ENCODE results near the gene SEMA4F. TPM values are rescaled to one million over a fixed set of nuclear protein-coding genes. Genes with fewer than 3 reads are reported as not detected.

Gene SEMA4F
- total RNA-seq, 1 donor from 2014 or later, result 3.2 TPM

DNA sequence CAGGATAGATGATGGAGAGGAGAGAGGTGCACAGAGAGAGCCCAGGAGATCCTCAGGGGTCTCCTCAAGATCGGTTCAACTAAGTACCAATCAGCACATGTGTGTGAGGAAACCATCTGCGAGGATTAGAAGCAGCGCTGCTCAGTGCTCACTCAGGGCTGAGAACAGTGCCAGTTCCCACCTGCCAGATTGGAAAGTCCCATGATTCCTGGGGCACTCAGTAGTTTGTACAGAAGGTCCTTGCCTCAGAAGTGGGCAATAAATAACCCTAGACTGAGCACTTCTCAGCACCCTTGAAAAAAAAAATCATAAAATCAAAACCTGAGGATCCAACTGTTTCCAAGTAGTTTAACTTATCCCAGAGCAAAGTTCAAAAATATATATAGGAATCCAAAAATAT is 53.8 kb downstream of the SEMA4F start:
- DNase-seq, result no peak

DNA sequence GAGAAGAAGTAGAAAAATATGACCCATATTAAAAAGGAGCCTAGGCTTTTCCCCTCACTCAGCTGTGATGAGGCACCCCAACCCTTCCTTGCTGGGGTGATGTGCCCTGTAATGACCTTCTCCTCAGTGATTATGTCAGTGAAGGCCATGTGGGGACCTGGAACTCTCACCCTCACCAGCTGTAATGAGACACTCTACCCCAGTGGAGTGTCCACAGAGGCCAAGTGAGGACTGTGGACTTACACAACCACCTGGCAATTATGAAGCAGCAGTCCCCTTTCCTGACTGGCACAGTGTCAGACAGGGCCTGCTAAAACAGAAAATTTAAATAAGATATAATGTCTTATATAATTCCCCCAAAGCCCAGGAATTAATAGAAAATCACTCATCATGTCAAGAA is 54.2 kb downstream of the SEMA4F start:
- DNase-seq, result no peak

DNA sequence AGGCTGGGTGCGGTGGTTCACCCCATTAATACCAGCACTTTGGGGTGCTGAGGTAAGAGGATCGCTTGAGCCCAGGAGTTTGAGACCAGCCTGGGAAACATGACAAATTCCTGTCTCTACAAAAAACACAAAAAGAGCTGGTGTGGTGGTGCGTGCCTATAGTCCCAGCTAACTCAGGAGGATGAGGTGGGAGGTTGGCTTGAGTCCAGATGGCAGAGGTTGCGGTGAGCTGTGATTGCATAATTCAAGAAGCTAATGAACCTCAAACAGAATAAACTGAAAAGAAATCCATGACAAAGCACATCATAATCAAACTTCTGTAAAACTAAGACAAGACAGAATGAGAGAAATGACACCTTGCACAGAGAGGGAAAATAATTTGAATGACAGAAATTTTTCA is 54.8 kb downstream of the SEMA4F start:
- no peak for DNase-seq

DNA sequence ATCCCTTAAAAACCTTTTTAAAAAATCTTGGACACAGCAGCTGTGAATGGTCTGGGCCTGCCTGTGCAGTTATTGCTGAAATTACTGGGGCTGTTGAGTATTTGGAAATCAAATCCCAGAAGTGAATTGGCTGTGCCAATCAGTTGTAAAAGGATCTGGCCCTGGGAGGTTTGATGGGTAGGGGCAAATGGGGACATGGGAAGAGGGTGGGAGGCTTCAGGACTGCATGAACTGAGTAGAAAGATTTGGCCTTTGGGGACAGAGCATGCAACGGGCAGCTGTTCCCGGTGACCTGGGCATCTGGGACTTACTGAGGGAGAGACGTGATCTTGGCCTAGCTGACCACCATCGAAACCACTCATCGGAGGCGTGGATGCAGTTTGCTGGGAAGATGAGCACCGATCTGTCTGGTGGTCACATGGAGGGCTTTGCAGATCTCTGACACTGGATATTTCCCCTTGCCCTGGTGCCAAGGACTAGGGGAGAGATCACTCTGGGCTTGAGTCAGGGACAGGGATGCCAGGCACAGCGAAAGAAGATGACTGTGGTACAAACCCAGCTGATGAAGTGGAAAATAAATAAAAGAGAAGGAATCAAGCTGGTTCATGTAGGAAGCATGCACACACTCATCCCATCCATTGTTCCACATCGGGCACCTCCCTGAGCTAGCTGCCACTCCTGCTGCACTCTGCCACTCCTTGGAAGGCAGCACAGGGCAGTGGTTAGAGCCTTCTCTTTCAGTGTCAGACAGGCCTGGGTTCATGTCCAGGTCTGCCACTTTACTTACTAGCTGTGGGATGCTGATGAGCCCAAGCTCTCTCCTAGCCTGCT is 58.4 kb downstream of the SEMA4F start:
- no peak for DNase-seq

DNA sequence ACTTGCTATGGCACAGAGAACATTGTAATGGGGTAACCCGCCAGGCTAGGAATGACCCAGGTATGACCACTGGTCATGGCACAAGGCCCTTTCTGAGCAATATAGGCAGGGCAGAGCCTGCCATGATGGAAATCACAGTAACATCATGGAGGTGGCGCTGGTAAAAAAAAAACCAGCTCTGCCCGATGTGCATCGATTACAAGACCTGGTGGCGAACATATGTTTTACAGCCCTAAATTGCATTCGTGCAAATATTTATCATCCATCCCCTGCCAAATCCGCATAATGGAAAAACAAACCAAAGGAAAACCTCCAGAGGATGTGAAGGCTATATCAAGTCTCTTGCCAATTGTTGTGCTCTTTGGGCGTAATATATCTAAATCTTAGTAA is 60.6 kb downstream of the SEMA4F start:
- no peak for DNase-seq

DNA sequence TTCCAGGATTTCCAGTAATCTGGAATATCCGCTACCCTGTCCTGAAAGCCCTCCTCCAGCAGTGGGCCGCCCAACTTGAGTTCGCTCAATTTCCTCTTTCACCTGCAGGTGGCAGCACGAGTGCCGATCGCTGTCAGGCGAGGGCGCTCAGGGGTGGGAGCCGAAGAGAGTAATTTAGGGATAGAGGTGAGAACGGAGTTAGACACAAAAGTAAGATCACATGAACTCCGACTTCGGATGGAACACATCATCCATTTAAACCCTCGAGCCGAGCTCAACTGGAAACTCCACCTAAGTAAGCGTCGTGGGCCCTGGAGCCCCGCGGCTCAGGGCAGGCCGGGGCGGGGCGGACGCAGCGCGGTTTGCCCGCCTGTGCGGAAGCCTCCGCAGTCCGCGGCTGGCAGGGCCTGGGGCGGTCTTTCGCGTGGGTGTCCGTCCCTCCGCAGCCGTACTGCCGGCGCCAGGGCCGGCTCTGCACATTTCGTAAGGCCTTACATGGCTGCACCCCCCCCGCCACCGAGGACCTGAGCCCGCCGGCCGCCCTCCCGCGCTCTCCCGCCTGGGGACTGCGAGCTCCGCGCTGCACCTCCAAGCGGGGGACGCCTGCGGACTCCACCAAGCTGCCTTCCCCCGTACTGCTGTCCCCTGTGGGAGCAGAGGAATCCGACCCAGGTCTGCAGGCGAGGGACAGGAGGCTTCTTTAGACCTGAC is 61.2 kb downstream of the SEMA4F start:
- peak; percentile 66 for DNase-seq

DNA sequence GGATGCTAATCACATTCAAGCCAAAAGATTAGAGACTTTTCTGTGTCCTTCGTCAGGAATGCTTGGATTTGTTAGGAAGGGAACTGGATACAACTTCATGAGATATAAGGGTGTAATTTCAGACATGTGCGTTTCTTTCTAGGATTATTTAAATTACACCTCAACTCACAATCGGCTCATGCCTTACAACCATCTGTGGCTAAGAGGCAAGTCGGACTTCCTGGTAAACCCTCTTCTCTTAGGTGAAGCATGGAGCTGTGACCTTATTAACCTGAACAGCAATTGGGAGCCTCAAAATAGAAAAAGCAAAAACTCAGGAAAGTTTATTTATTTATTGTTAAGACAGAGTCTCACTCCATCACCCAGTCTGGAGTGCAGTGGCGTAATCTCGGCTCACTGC is 61.8 kb downstream of the SEMA4F start:
- no peak for DNase-seq

DNA sequence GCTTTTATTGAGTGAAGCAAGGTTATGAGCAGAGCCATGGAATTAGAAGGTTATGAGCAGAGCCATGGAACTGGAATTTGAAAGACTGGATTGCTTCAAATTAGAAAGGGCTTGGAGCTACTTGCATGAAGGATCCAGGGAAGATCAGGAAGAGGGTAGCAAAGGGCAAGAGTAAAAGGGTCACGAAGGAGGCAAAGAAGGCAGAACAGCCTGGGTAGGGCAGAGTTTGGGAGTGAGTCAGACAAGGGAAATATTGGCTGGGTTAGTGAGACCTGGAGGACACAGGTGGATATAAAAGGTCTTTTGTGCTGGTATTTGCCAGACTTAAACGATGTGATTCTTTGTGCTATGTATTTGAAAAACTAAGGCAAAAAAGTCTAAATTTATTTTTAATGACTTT is 65.0 kb downstream of the SEMA4F start:
- DNase-seq, result no peak

DNA sequence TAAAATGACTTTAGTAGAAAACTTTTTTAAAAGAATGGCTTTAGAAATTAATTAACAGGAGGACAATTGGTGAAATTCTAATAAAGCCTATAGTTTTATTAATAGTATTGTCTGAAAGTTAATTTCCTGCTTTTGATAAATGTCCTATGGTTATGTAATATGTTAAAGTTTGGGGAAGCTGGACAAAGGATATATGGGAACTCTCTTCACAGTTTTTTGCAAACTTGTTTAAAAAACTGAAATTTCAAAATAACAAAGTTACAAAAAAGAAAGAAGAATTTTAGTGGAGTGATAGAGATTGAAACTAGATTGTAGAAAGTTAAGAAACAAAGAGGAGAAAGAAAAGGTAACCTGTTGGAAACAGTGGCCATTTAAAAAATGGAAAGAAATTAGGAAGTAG is 67.3 kb downstream of the SEMA4F start:
- no peak for DNase-seq

DNA sequence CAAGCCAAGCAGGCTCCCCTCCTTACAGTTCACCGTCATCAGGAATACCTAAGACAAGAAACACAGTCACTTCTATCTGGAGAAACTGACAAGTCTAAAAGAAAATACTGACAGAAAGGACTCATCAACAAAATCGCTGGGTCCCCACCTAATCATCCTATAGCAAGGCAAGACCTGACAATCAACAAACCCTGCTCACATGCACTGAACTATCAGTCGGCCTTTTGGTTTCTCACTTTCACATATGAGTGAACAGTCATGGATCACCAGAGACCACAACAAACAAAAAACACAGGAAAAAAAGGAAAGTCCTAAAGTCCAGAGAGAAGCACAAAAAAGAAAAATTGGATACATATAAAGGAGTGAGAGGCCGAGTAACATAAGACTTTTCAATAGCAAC is 70.4 kb downstream of the SEMA4F start:
- no peak for DNase-seq

DNA sequence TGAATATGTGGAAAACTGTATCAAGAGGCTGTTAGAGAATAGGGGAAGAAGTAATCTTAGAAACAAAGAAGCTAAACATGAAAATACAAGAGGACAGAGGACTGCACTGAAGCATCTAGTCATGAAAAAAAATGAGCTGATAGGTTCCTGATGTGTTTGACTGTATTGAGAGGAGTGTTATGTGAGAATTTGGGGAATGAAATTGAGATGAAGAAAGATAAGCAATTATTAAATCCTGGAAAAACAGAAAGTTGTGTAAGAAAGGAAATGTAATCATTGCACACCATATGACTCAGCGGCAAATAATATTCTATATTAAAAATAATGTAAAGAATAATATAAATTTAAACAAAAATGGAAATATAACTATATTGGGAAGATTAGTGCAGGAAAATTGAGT is 71.2 kb downstream of the SEMA4F start:
- DNase-seq, result no peak

DNA sequence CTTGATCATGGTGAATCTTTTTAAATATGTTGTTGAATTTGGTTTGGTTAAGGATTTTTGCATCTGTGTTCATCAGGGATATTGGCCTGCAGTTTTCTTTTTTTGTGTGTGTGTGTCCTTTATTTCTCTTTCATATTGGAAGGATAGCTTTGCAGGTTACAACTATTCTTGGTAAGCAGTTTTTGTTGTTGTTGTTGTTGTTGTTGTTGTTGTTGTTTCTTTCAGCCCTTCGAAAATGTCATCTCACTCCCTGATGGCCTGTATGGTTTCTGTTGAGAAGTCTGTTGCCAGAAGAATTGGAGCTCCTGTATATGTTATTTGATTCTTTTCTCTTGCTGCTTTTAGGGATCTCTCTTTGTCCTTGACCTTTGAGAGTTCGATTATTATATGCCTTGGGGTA is 74.8 kb downstream of the SEMA4F start:
- DNase-seq, result no peak

DNA sequence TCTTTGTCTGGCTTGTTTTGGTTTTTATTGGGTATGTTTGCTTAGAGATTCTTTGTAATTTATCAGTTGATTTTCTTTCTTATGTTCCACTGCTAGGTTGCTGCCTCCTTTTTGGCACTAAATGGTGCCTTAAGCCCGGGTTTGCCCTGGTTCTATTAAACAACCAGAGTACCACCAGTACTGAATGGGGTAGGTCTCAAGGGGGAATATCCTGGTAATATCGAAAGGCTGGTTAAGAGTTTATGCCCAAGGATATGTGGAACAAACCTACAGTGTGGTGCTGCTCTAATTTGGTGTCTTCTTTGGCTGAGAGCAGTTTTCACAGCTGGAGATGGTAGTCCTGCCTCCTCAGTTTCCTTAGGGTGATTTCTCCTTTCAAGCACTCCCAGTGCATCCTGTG is 76.5 kb downstream of the SEMA4F start:
- no peak for DNase-seq

Other genes with a start within 250 kb of the SEMA4F start
- gene C2orf81, start 232.6 kb upstream of the SEMA4F start, total RNA-seq, result 0.30 TPM
- gene WDR54, start 232.5 kb upstream of the SEMA4F start, total RNA-seq, result 5.7 TPM
- gene RTKN, start 212.3 kb upstream of the SEMA4F start, total RNA-seq, result 25.7 TPM
- 6.8 TPM for gene INO80B, start 199.2 kb upstream of the SEMA4F start, total RNA-seq
- 20.1 TPM for gene WBP1, start 195.8 kb upstream of the SEMA4F start, total RNA-seq
- 28.7 TPM for gene MOGS, start 188.9 kb upstream of the SEMA4F start, total RNA-seq
- 17.8 TPM for gene MRPL53, start 181.6 kb upstream of the SEMA4F start, total RNA-seq
- 17.5 TPM for gene CCDC142, start 171.2 kb upstream of the SEMA4F start, total RNA-seq
- 10.5 TPM for gene TTC31, start 171.2 kb upstream of the SEMA4F start, total RNA-seq
- 0.20 TPM for gene LBX2, start 154.6 kb upstream of the SEMA4F start, total RNA-seq
- gene PCGF1, start 146.6 kb upstream of the SEMA4F start, total RNA-seq, result 8.1 TPM
- gene TLX2, start 139.8 kb upstream of the SEMA4F start, total RNA-seq, result not detected
- gene DQX1, start 128.0 kb upstream of the SEMA4F start, total RNA-seq, result 0.59 TPM
- 55.4 TPM for gene AUP1, start 124.5 kb upstream of the SEMA4F start, total RNA-seq
- gene HTRA2, start 124.3 kb upstream of the SEMA4F start, total RNA-seq, result 18.1 TPM
- 3.7 TPM for gene LOXL3, start 100.3 kb upstream of the SEMA4F start, total RNA-seq
- 6.2 TPM for gene DOK1, start 99.5 kb upstream of the SEMA4F start, total RNA-seq
- gene M1AP, start 5.9 kb upstream of the SEMA4F start, total RNA-seq, result 0.99 TPM
- gene HK2, start 179.9 kb downstream of the SEMA4F start, total RNA-seq, result 45.8 TPM

Data from skin of body (tissue), 2 donors.